Neural progenitor cell (in vitro differentiated cells): ENCODE data around the gene VDAC2. TPM values are rescaled to one million over a fixed set of nuclear protein-coding genes. Genes with fewer than 3 reads are reported as not detected.

Source experiments
- DNase-seq: peaks from one replicate; pipeline ENCODE4 v3.0.0-alpha.2; 2016; ENCODE audit warnings: low spot score
- H2AFZ ChIP-seq: fragments of 200-600 bp; sonication (generic); replicated peaks from 2 replicates; pipeline ENCODE4 v1.6.1; 2016; ENCODE audit warnings: antibody characterized with exemption
- H3F3A ChIP-seq: fragments of 200-600 bp; sonication (generic); 2 replicates; pipeline ENCODE4 v1.6.1; 2016; ENCODE audit warnings: antibody characterized with exemption, low read depth
- H3K27ac ChIP-seq: fragments of 200-600 bp; sonication (generic); 2 replicates; pipeline ENCODE4 v1.5.1; 2016; ENCODE audit warnings: mild to moderate bottlenecking
- H3K27me3 ChIP-seq: fragments of 200-600 bp; sonication (generic); 2 replicates; pipeline ENCODE4 v1.6.1; 2016; ENCODE audit warnings: mild to moderate bottlenecking, moderate library complexity
- H3K36me3 ChIP-seq: fragments of 200-600 bp; sonication (generic); 2 replicates; pipeline ENCODE4 v1.5.1; 2016
- H3K4me1 ChIP-seq: fragments of 200-600 bp; sonication (generic); 2 replicates; pipeline ENCODE4 v1.6.1; 2016; ENCODE audit warnings: mixed run types
- H3K4me2 ChIP-seq: fragments of 200-600 bp; sonication (generic); 2 replicates; pipeline ENCODE4 v1.6.1; 2016
- H3K4me3 ChIP-seq: fragments of 200-600 bp; sonication (generic); 2 replicates; pipeline ENCODE4 v1.5.1; 2016
- H3K79me2 ChIP-seq: fragments of 200-600 bp; sonication (generic); 2 replicates; pipeline ENCODE4 v1.6.1; 2016; ENCODE audit warnings: low read depth
- H3K9ac ChIP-seq: fragments of 200-600 bp; sonication (generic); 2 replicates; pipeline ENCODE4 v1.6.1; 2016
- H3K9me3 ChIP-seq: fragments of 200-600 bp; sonication (generic); 2 replicates; pipeline ENCODE4 v1.5.1; 2016; ENCODE audit warnings: low read depth
- H4K20me1 ChIP-seq: fragments of 200-600 bp; sonication (generic); 2 replicates; pipeline ENCODE4 v1.6.1; 2016; ENCODE audit warnings: low read depth
- H3K27ac Mint-ChIP-seq: 3 replicates; pipeline ENCODE4 v1.8.0; 2021; ENCODE audit warnings: mixed read lengths
- H3K27me3 Mint-ChIP-seq: 2 replicates; pipeline ENCODE4 v1.8.0; 2022; ENCODE audit warnings: low read depth, mild to moderate bottlenecking, inconsistent platforms, moderate library complexity, mixed read lengths; ENCODE audit not compliant: insufficient read depth
- H3K36me3 Mint-ChIP-seq: 3 replicates; pipeline ENCODE4 v1.8.0; 2021; ENCODE audit warnings: mixed read lengths
- H3K4me1 Mint-ChIP-seq: 3 replicates; pipeline ENCODE4 v1.8.0; 2021; ENCODE audit warnings: mixed read lengths
- H3K4me3 Mint-ChIP-seq: 3 replicates; pipeline ENCODE4 v1.8.0; 2021; ENCODE audit warnings: mild to moderate bottlenecking, moderate library complexity, mixed read lengths
- H3K9me3 Mint-ChIP-seq: 3 replicates; pipeline ENCODE4 v1.8.0; 2020; ENCODE audit warnings: mixed read lengths
- CTCF ChIP-seq: fragments of 200-600 bp; sonication (generic); IDR thresholded peaks from 2 replicates; pipeline ENCODE4 v1.5.1; 2017; ENCODE audit warnings: antibody characterized with exemption, mild to moderate bottlenecking
- EZH2 ChIP-seq: fragments of 200-600 bp; sonication (generic); IDR thresholded peaks from 2 replicates; pipeline ENCODE4 v1.6.1; 2017; ENCODE audit warnings: antibody characterized with exemption, mild to moderate bottlenecking, moderate library complexity
- EZH2phosphoT487 ChIP-seq: fragments of 200-600 bp; sonication (generic); IDR thresholded peaks from 2 replicates; pipeline ENCODE4 v1.6.1; 2017; ENCODE audit warnings: antibody characterized with exemption
- total RNA-seq: library from RNA; depleted of rRNA; stranded (reverse); fragments of >200 nt; gene quantifications from 2 replicates; pipeline ENCODE4 v1.2.3, GENCODE V29; 2015; ENCODE audit warnings: low replicate concordance

The VDAC2 gene
- total RNA-seq, 1 donor from 2014 or later, result 341 TPM

GRCh38 chr10:75234017-75234682 is 23.6 kb downstream of the VDAC2 start:
- peak overlapping the region; percentile 93 for H3K4me2 ChIP-seq
- peak overlapping the region; percentile 52 for H3K4me3 ChIP-seq
- no peaks in the 10 kb centered on the region for H3K9me3 ChIP-seq
- no peaks in the 10 kb centered on the region for H3K79me2 ChIP-seq
- peaks cover 6% of the 10 kb centered on the region for H3K36me3 ChIP-seq
- H3K4me3 Mint-ChIP-seq, result peak overlapping the region; percentile 81
- no peak overlapping the region for H3K27ac ChIP-seq
- peaks cover 14% of the 10 kb centered on the region for H3K36me3 Mint-ChIP-seq
- TF ChIP-seq EZH2 (no peak), EZH2phosphoT487 (no peak), CTCF (no peak)
- peaks cover 9% of the 10 kb centered on the region for H3K4me1 Mint-ChIP-seq
- no peaks in the 10 kb centered on the region for H3K9me3 Mint-ChIP-seq
- peak; percentile 96 for DNase-seq
- H2AFZ ChIP-seq, result peak overlapping the region; percentile 52
- peaks cover 3% of the 10 kb centered on the region for H3K27me3 Mint-ChIP-seq
- H3K27ac Mint-ChIP-seq, result no peak overlapping the region
- no peaks in the 10 kb centered on the region for H3K4me1 ChIP-seq
- H3F3A ChIP-seq, result peaks cover 55% of the 10 kb centered on the region
- no peak overlapping the region for H3K9ac ChIP-seq
- peaks cover 17% of the 10 kb centered on the region for H4K20me1 ChIP-seq
- H3K27me3 ChIP-seq, result peaks cover 7% of the 10 kb centered on the region

GRCh38 chr10:75234683-75235374 is 24.2 kb downstream of the VDAC2 start:
- peaks cover 9% of the 10 kb centered on the region for H3K4me1 Mint-ChIP-seq
- H4K20me1 ChIP-seq, result peaks cover 12% of the 10 kb centered on the region
- H3K36me3 Mint-ChIP-seq, result peaks cover 14% of the 10 kb centered on the region
- peaks cover 48% of the 10 kb centered on the region for H3F3A ChIP-seq
- H3K4me2 ChIP-seq, result peak overlapping the region; percentile 93
- no peaks in the 10 kb centered on the region for H3K4me1 ChIP-seq
- peaks cover 6% of the 10 kb centered on the region for H3K36me3 ChIP-seq
- TF ChIP-seq EZH2phosphoT487, result no peak
- TF ChIP-seq CTCF, result peak; percentile 39
- peaks cover 3% of the 10 kb centered on the region for H3K27me3 Mint-ChIP-seq
- peak overlapping the region; percentile 52 for H2AFZ ChIP-seq
- H3K27ac ChIP-seq, result no peak overlapping the region
- H3K9ac ChIP-seq, result no peak overlapping the region
- H3K9me3 ChIP-seq, result no peaks in the 10 kb centered on the region
- H3K4me3 ChIP-seq, result peak overlapping the region; percentile 52
- no peaks in the 10 kb centered on the region for H3K79me2 ChIP-seq
- peak; percentile 85 for DNase-seq
- no peaks in the 10 kb centered on the region for H3K9me3 Mint-ChIP-seq
- no peak overlapping the region for H3K27ac Mint-ChIP-seq
- peaks cover 7% of the 10 kb centered on the region for H3K27me3 ChIP-seq
- H3K4me3 Mint-ChIP-seq, result peak overlapping the region; percentile 81

GRCh38 chr10:75235375-75236177 is 25.0 kb downstream of the VDAC2 start, which contains the start of gene COMTD1:
COMTD1 (minus strand) TSS chr10:75235957; CDS start chr10:75235928, 29 bp downstream.
- Mint-ChIP-seq H3K27ac (no peak within 1 kb of the TSS), H3K27me3 (peaks cover 3% of the 10 kb centered on the region), H3K9me3 (no peaks in the 10 kb centered on the region), H3K4me1 (peaks cover 9% of the 10 kb centered on the region), H3K36me3 (peaks cover 11% of the 10 kb centered on the region), H3K4me3 (peak within 1 kb of the TSS; percentile 80)
- Histone ChIP-seq H3K4me3 (peak within 1 kb of the TSS; percentile 52), H3K27me3 (peaks cover 7% of the 10 kb centered on the region), H3K4me2 (peak within 1 kb of the TSS; percentile 93), H3K9me3 (no peaks in the 10 kb centered on the region), H3K27ac (no peak within 1 kb of the TSS), H4K20me1 (peaks cover 12% of the 10 kb centered on the region), H2AFZ (peak within 1 kb of the TSS; percentile 62), H3F3A (peaks cover 41% of the 10 kb centered on the region), H3K36me3 (peaks cover 6% of the 10 kb centered on the region), H3K4me1 (no peaks in the 10 kb centered on the region), H3K79me2 (no peaks in the 10 kb centered on the region), H3K9ac (no peak within 1 kb of the TSS)
- no peak for TF ChIP-seq EZH2
- TF ChIP-seq CTCF, result peak; percentile 97
- DNase-seq, result peak; percentile 95
